ENCODE measurements around the gene PTPRA. TPM values are rescaled to one million over a fixed set of nuclear protein-coding genes. Genes with fewer than 3 reads are reported as not detected.

Gene PTPRA
- total and polyA plus RNA-seq, 2 of the 8 experiments (the other 6 are each of a cell fraction or from before 2014, with no cell fraction given): 47.7 to 51.3 TPM

Other genes starting within 250 kb of the PTPRA start
- gene NOP56, start 220.8 kb upstream of the PTPRA start, total RNA-seq (2021; fragmentation: NEBNext Ultra II Directional; extraction: Animal tissue kit (Norgen Biotek cat#: 25700)): 668 and 677 TPM in 2 replicates
- gene NOP56, start 220.8 kb upstream of the PTPRA start, polyA plus RNA-seq (2011; rRNA removed): 364 and 391 TPM in 2 replicates
- 103 and 110 TPM in 2 replicates for gene IDH3B, start 209.3 kb upstream of the PTPRA start, total RNA-seq (2021; fragmentation: NEBNext Ultra II Directional; extraction: Animal tissue kit (Norgen Biotek cat#: 25700))
- gene IDH3B, start 209.3 kb upstream of the PTPRA start, polyA plus RNA-seq (2011; rRNA removed): 162 and 167 TPM in 2 replicates
- 1.2 and 1.6 TPM in 2 replicates for gene EBF4, start 180.7 kb upstream of the PTPRA start, total RNA-seq (2021; fragmentation: NEBNext Ultra II Directional; extraction: Animal tissue kit (Norgen Biotek cat#: 25700))
- 2.9 and 3.6 TPM in 2 replicates for gene EBF4, start 180.7 kb upstream of the PTPRA start, polyA plus RNA-seq (2011; rRNA removed)
- gene CPXM1, start 72.9 kb upstream of the PTPRA start, total RNA-seq (2021; fragmentation: NEBNext Ultra II Directional; extraction: Animal tissue kit (Norgen Biotek cat#: 25700)): 28.8 and 31.3 TPM in 2 replicates
- 81.9 and 90.9 TPM in 2 replicates for gene CPXM1, start 72.9 kb upstream of the PTPRA start, polyA plus RNA-seq (2011; rRNA removed)
- gene C20orf141, start 58.5 kb upstream of the PTPRA start, total RNA-seq (2021; fragmentation: NEBNext Ultra II Directional; extraction: Animal tissue kit (Norgen Biotek cat#: 25700)): not detected in 2 replicates
- gene C20orf141, start 58.5 kb upstream of the PTPRA start, polyA plus RNA-seq (2011; rRNA removed): not detected in 2 replicates
- gene TMEM239, start 57.1 kb upstream of the PTPRA start, total RNA-seq (2021; fragmentation: NEBNext Ultra II Directional; extraction: Animal tissue kit (Norgen Biotek cat#: 25700)): not detected in 2 replicates
- gene TMEM239, start 57.1 kb upstream of the PTPRA start, polyA plus RNA-seq (2011; rRNA removed): not detected in 2 replicates
- 13.4 and 14.6 TPM in 2 replicates for gene PCED1A, start 32.8 kb upstream of the PTPRA start, total RNA-seq (2021; fragmentation: NEBNext Ultra II Directional; extraction: Animal tissue kit (Norgen Biotek cat#: 25700))
- gene PCED1A, start 32.8 kb upstream of the PTPRA start, polyA plus RNA-seq (2011; rRNA removed): 18.9 and 30.8 TPM in 2 replicates
- 22.6 and 25.9 TPM in 2 replicates for gene VPS16, start 32.7 kb upstream of the PTPRA start, total RNA-seq (2021; fragmentation: NEBNext Ultra II Directional; extraction: Animal tissue kit (Norgen Biotek cat#: 25700))
- 23.8 and 26.8 TPM in 2 replicates for gene VPS16, start 32.7 kb upstream of the PTPRA start, polyA plus RNA-seq (2011; rRNA removed)
- gene GNRH2, start 170.1 kb downstream of the PTPRA start, total RNA-seq (2021; fragmentation: NEBNext Ultra II Directional; extraction: Animal tissue kit (Norgen Biotek cat#: 25700)): 0.61 and 0.82 TPM in 2 replicates
- 0.09 and 0.16 TPM in 2 replicates for gene GNRH2, start 170.1 kb downstream of the PTPRA start, polyA plus RNA-seq (2011; rRNA removed)
- 100 and 103 TPM in 2 replicates for gene MRPS26, start 172.6 kb downstream of the PTPRA start, total RNA-seq (2021; fragmentation: NEBNext Ultra II Directional; extraction: Animal tissue kit (Norgen Biotek cat#: 25700))
- gene MRPS26, start 172.6 kb downstream of the PTPRA start, polyA plus RNA-seq (2011; rRNA removed): 83.6 and 99.2 TPM in 2 replicates
- not detected in 2 replicates for gene OXT, start 198.1 kb downstream of the PTPRA start, total RNA-seq (2021; fragmentation: NEBNext Ultra II Directional; extraction: Animal tissue kit (Norgen Biotek cat#: 25700))
- not detected in 2 replicates for gene OXT, start 198.1 kb downstream of the PTPRA start, polyA plus RNA-seq (2011; rRNA removed)
- gene AVP, start 211.2 kb downstream of the PTPRA start, total RNA-seq (2021; fragmentation: NEBNext Ultra II Directional; extraction: Animal tissue kit (Norgen Biotek cat#: 25700)): 0.77 TPM in 1 of 2 replicates, not detected in the other
- 0.18 and 0.42 TPM in 2 replicates for gene AVP, start 211.2 kb downstream of the PTPRA start, polyA plus RNA-seq (2011; rRNA removed)